ENCODE results near the gene CASP2. TPM values are rescaled to one million over a fixed set of nuclear protein-coding genes. Genes with fewer than 3 reads are reported as not detected.

Gene CASP2
- total RNA-seq, 4 donors from 2014 or later, result 7.7 to 21.6 (median 13.3) TPM

GRCh38 chr7:143279186-143280098 is 8.7 kb upstream of the CASP2 start:
- ATAC-seq (ENCODE audit: low FRiP score) (no peak), DNase-seq (ENCODE audit: low spot score) (no peak)
- no peak for TF ChIP-seq CTCF (IDR thresholded peaks at IDR 0.05)

- no peak for ATAC-seq (ENCODE audit: low FRiP score)
These were observed 8.0 kb upstream of the CASP2 start for GRCh38 chr7:143280160-143280559.

GRCh38 chr7:143280566-143280965 is 7.6 kb upstream of the CASP2 start:
- TF ChIP-seq CTCF (IDR thresholded peaks at IDR 0.05), result no peak
- no peak for ATAC-seq (ENCODE audit: low FRiP score)
- DNase-seq (ENCODE audit: low spot score), result no peak

More at GRCh38 chr7:143280160-143280559, 8.0 kb upstream of the CASP2 start:
- TF ChIP-seq CTCF (IDR thresholded peaks at IDR 0.05), result no peak
- DNase-seq (ENCODE audit: low spot score), result no peak

GRCh38 chr7:143281529-143281928 is 6.6 kb upstream of the CASP2 start:
- DNase-seq (ENCODE audit: low spot score), result no peak
- ATAC-seq (ENCODE audit: low FRiP score), result no peak
- no peak for TF ChIP-seq CTCF (IDR thresholded peaks at IDR 0.05)

GRCh38 chr7:143282124-143282523 is 6.0 kb upstream of the CASP2 start:
- TF ChIP-seq CTCF (IDR thresholded peaks at IDR 0.05), result no peak
- ATAC-seq (ENCODE audit: low FRiP score) (no peak), DNase-seq (ENCODE audit: low spot score) (no peak)

- TF ChIP-seq CTCF (IDR thresholded peaks at IDR 0.05), result no peak
- ATAC-seq (ENCODE audit: low FRiP score) (no peak), DNase-seq (ENCODE audit: low spot score) (no peak)
These were observed 4.8 kb upstream of the CASP2 start for GRCh38 chr7:143283381-143283780.
